HepG2 (cell line): Measurements from ENCODE around the gene METRNL. TPM values are rescaled to one million over a fixed set of nuclear protein-coding genes. Genes with fewer than 3 reads are reported as not detected.

ENCODE experiments used
- AGO2 ChIP-seq: fragments of 200-400 bp; formaldehyde crosslinking; optimal IDR thresholded peaks from 2 replicates; pipeline ENCODE3; 2017; ENCODE audit warnings: mild to moderate bottlenecking, low read depth, low read length, moderate library complexity
- BATF2 ChIP-seq: sonication (generic); formaldehyde crosslinking; IDR thresholded peaks from 2 replicates; pipeline ENCODE4 v1.8.0; 2022; ENCODE audit warnings: mild to moderate bottlenecking, missing genetic modification reagents, moderate library complexity
- CTCF ChIP-seq: sonication (generic); formaldehyde crosslinking; IDR thresholded peaks from 2 replicates; pipeline ENCODE4 v1.5.0; 2020; ENCODE audit warnings: mild to moderate bottlenecking, missing genetic modification reagents, moderate library complexity
- DNMT3B ChIP-seq: conservative IDR thresholded peaks from 2 replicates; pipeline ENCODE4 v1.6.1; 2016; ENCODE audit warnings: missing biosample characterization, control low read depth
- GPN1 ChIP-seq: sonication (generic); formaldehyde crosslinking; IDR thresholded peaks from 2 replicates; pipeline ENCODE4 v1.5.1; 2020; ENCODE audit warnings: missing genetic modification reagents, borderline replicate concordance
- ISL2 ChIP-seq: sonication (generic); formaldehyde crosslinking; IDR thresholded peaks from 2 replicates; pipeline ENCODE4 v1.5.0; 2020; ENCODE audit warnings: missing genetic modification reagents
- KLF11 ChIP-seq: IDR thresholded peaks from 2 replicates; pipeline ENCODE4 v1.6.1; 2016; ENCODE audit warnings: missing compliant biosample characterization
- STAT5B ChIP-seq: sonication (generic); formaldehyde crosslinking; IDR thresholded peaks from 2 replicates; pipeline ENCODE4 v1.4.0; 2020; ENCODE audit warnings: missing genetic modification reagents
- TBX2 ChIP-seq: sonication (generic); formaldehyde crosslinking; IDR thresholded peaks from 2 replicates; pipeline ENCODE4 v1.5.0; 2020; ENCODE audit warnings: missing genetic modification reagents, mild to moderate bottlenecking, borderline replicate concordance
- XRCC5 ChIP-seq: fragments of 200-400 bp; formaldehyde crosslinking; optimal IDR thresholded peaks from 2 replicates; pipeline ENCODE3; 2017; ENCODE audit warnings: mild to moderate bottlenecking, low read length
- YEATS2 ChIP-seq: sonication (generic); formaldehyde crosslinking; IDR thresholded peaks from 2 replicates; pipeline ENCODE4 v1.4.0; 2020; ENCODE audit warnings: missing genetic modification reagents, borderline replicate concordance
- ZBTB46 ChIP-seq: sonication (generic); formaldehyde crosslinking; IDR thresholded peaks from 2 replicates; pipeline ENCODE4 v1.4.0; 2020; ENCODE audit warnings: mild to moderate bottlenecking, missing genetic modification reagents, borderline replicate concordance
- ZEB1 ChIP-seq: IDR thresholded peaks from 2 replicates; pipeline ENCODE4 v1.6.1; 2012; ENCODE audit warnings: mild to moderate bottlenecking, low read depth, inconsistent platforms; ENCODE audit not compliant: insufficient replicate concordance
- ZFP36L1 ChIP-seq: sonication (generic); formaldehyde crosslinking; IDR thresholded peaks from 2 replicates; pipeline ENCODE4 v1.8.0; 2022; ENCODE audit warnings: mild to moderate bottlenecking, missing genetic modification reagents, moderate library complexity
- ZNF205 ChIP-seq: IDR thresholded peaks from 2 replicates; pipeline ENCODE4 v1.6.1; 2018; ENCODE audit warnings: missing biosample characterization, missing genetic modification reagents
- ZNF503 ChIP-seq: sonication (generic); formaldehyde crosslinking; IDR thresholded peaks from 2 replicates; pipeline ENCODE4 v1.4.0; 2020; ENCODE audit warnings: missing genetic modification reagents
- ZNF713 ChIP-seq: sonication (generic); formaldehyde crosslinking; IDR thresholded peaks from 2 replicates; pipeline ENCODE4 v1.4.0; 2020; ENCODE audit warnings: mild to moderate bottlenecking, missing genetic modification reagents
- ZNF784 ChIP-seq: sonication (generic); formaldehyde crosslinking; IDR thresholded peaks from 2 replicates; pipeline ENCODE4 v1.5.1; 2020; ENCODE audit warnings: missing genetic modification reagents, mild to moderate bottlenecking, borderline replicate concordance
- ZNF800 ChIP-seq: sonication (generic); formaldehyde crosslinking; IDR thresholded peaks from 2 replicates; pipeline ENCODE4 v1.4.0; 2020; ENCODE audit warnings: missing genetic modification reagents
- polyA plus RNA-seq, 8 experiments: library from polyadenylated mRNA; depleted of rRNA in 3 of 8; stranded (reverse) in 7 of 8; unstranded in 1 of 8; fragments of >200 nt; fragmentation: Illumina TruSeq in 4 of 8; extraction: Trizol in 4 of 8; gene quantifications; 2 replicates each; pipeline versions ENCODE4 v1.2.1 to v1.2.3, GENCODE V29; 2011 to 2016; ENCODE audit warnings: low read depth in 4 of 8, missing spikeins in 1 of 8, mixed read lengths in 1 of 8; ENCODE audit not compliant: insufficient read depth in 1 of 8
- total RNA-seq, 5 experiments: library from RNA; depleted of rRNA; stranded (reverse); fragments of >200 nt; fragmentation: Illumina TruSeq; extraction: Trizol; gene quantifications; 2 replicates each; pipeline ENCODE4 v1.2.3, GENCODE V29; 2016; ENCODE audit warnings: low read depth in 1 of 5

Gene METRNL
- total and polyA plus RNA-seq, 2 of the 13 experiments (the other 11 are each of a cell fraction or from before 2014, with no cell fraction given): 0.66 to 0.84 TPM

GRCh38 chr17:83078378-83079351 is 744 bp upstream of the METRNL start (continued):
- TF ChIP-seq YEATS2 (no peak), AGO2 (no peak), KLF11 (CRISPR knock-in tag) (no peak), ZNF800 (CRISPR knock-in tag) (peak; percentile 88), BATF2 (CRISPR knock-in tag) (no peak), ZNF784 (CRISPR knock-in tag) (no peak), ZFP36L1 (CRISPR knock-in tag) (no peak), TBX2 (peak; percentile 30; the same call in 1 of the 2 replicates), ZNF205 (no peak), ZBTB46 (no peak), ZNF713 (CRISPR knock-in tag) (no peak), DNMT3B (no peak), XRCC5 (peak; percentile 24), ISL2 (0 out of 2 replicates have a peak, but pooled peaks have one; percentile 16), STAT5B (no peak), GPN1 (CRISPR knock-in tag) (no peak), ZEB1 (no peak), ZNF503 (no peak), CTCF (CRISPR knock-in tag) (no peak)
